HG03039 (cell line): ENCODE measurements around the gene TRIM23.
A peak's percentile ranks its signal among the peaks of the same experiment; 100 is the strongest.
"Not testable (repeated sequence)": the region's sequence is repeated elsewhere in the genome, so short reads cannot be mapped to it uniquely, and the experiment has no call there.

Source experiments
- ATAC-seq: cut with Tn5 transposase; IDR thresholded peaks from one replicate; pipeline ENCODE4 v1.9.1; 2021; ENCODE audit warnings: mild to moderate bottlenecking, moderate library complexity; ENCODE audit not compliant: unreplicated experiment

The TRIM23 gene

GRCh38 chr5:65624025-65624570 is at the start of gene TRIM23:
Gene TRIM23 (minus strand): TSS chr5:65624333. CDS start chr5:65624274, 59 bp downstream.
- ATAC-seq = peak; percentile 96

- ATAC-seq = no peak
These were observed 48.7 kb upstream of the TRIM23 start for GRCh38 chr5:65672796-65673195.

GRCh38 chr5:65668696-65669095 is 44.6 kb upstream of the TRIM23 start:
- ATAC-seq = no peak

GRCh38 chr5:65663804-65664521 is 39.8 kb upstream of the TRIM23 start:
- no peak for ATAC-seq

GRCh38 chr5:65654713-65655112 is 30.6 kb upstream of the TRIM23 start:
- ATAC-seq = no peak

GRCh38 chr5:65651144-65651543 is 27.0 kb upstream of the TRIM23 start:
- no peak for ATAC-seq

- no peak for ATAC-seq
These were observed 23.8 kb upstream of the TRIM23 start for GRCh38 chr5:65647941-65648340.

GRCh38 chr5:65646938-65647337 is 22.8 kb upstream of the TRIM23 start:
- ATAC-seq = no peak

GRCh38 chr5:65640240-65640639 is 16.1 kb upstream of the TRIM23 start:
- no peak for ATAC-seq

GRCh38 chr5:65630981-65631380 is 6.8 kb upstream of the TRIM23 start:
- ATAC-seq = no peak

- no peak for ATAC-seq
These were observed 1.6 kb upstream of the TRIM23 start for GRCh38 chr5:65625743-65626142.

GRCh38 chr5:65624571-65625555 is 730 bp upstream of the TRIM23 start, which contains the start of the genes SHLD3 and TRAPPC13:
Gene SHLD3 (plus strand): TSS chr5:65625027. CDS start chr5:65629588, 4,561 bp downstream.
Gene TRAPPC13 (plus strand): TSS chr5:65625027. CDS start chr5:65625061, 34 bp downstream.
- peak; percentile 66 for ATAC-seq

- ATAC-seq = no peak
These were observed 651 bp downstream of the TRIM23 start for GRCh38 chr5:65623482-65623881.

GRCh38 chr5:65621961-65622360 is 2.2 kb downstream of the TRIM23 start:
- ATAC-seq = not testable (repeated sequence)

- ATAC-seq = no peak
These were observed 4.1 kb downstream of the TRIM23 start for GRCh38 chr5:65620021-65620420.

GRCh38 chr5:65612298-65612907 is 11.7 kb downstream of the TRIM23 start:
- ATAC-seq = no peak

- no peak for ATAC-seq
These were observed 12.6 kb downstream of the TRIM23 start for GRCh38 chr5:65611524-65611923.

- not testable (repeated sequence) for ATAC-seq
These were observed 22.4 kb downstream of the TRIM23 start for GRCh38 chr5:65601761-65602160.

GRCh38 chr5:65588694-65589093 is 35.4 kb downstream of the TRIM23 start:
- no peak for ATAC-seq

- no peak for ATAC-seq
These were observed 47.0 kb downstream of the TRIM23 start for GRCh38 chr5:65577141-65577540.
